Activated CD8-positive, alpha-beta memory T cell treated with anti-CD3 and anti-CD28 coated beads, Interleukin-2, amount 50 U/mL, for 4 hours (primary cell): Measurements from ENCODE around the gene PGP.
"Not testable (repeated sequence)": the region's sequence is repeated elsewhere in the genome, so short reads cannot be mapped to it uniquely, and the experiment has no call there.

Experiments used
- DNase-seq: peaks from one replicate; pipeline ENCODE4 v3.0.0-alpha.2; 2020

PGP gene

GRCh38 chr16:2213817-2214718 lies 572 bp downstream of the PGP start:
- DNase-seq = no peak

DNA sequence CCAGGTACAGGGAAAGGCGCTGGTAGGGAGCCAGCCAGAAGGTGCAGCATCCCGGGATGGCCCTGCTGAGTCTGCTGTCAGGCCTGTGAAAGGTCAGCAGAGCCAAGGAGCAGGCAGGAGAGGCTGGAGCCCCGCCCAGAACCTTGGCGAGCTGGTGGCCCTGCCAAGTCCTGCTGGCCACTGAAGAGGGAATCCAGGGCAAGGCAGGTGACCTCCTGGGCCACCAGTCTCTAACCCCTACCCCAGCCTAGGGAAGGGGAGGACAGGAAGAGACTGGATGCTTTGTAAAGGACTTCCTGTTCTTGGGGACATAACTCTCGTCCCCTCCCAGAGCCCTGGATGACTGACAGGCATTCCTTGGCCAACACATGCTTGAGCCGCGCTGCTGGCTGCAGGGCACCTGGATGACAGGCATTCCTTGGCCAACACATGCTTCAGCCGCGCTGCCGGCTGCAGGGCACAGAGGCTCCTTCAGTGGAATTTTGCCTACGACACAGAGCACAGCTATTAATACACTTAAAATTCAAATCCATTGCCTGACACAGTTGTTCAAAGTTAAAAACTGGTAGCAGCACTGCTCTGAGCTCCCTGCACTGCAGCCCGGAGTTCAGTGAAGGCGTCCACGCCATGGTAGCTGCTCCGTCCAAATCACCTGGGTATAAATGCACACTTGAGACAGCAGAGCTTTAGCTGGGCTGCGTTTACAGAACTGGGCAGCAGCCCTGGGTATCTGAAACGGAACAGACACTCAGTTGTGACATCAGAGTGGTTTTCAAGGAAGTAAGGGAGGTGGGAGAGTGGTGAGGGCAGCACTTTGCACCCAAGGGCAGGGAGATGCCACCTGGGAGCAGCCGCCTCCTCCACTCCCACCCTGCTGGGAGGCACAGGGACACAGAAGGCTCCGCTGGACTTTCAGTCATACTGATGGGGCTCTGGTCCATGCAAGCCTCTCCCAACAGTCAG lies 2.0 kb downstream of the PGP start:
- no peak for DNase-seq

DNA sequence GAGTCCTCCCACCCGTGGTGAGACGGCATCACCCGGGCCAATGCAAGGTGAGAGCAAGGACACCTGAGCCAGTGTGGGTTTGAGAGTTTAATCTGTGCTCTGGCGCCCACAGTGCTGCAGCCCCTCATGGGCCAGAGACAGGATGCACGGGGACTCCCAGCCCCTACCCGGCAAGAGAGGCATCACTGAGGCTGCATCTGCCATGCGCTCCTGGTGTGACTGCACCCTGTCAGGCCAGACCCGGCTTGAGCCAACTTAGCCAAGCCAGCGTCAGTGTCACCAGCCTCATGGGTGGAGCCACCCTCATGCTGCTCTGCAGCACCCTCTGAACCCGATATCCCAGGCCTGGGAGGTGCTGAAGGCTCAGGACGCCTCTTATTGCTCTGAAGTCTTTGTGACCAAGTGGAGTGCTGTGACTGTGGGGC lies 2.7 kb downstream of the PGP start:
- DNase-seq = no peak

DNA sequence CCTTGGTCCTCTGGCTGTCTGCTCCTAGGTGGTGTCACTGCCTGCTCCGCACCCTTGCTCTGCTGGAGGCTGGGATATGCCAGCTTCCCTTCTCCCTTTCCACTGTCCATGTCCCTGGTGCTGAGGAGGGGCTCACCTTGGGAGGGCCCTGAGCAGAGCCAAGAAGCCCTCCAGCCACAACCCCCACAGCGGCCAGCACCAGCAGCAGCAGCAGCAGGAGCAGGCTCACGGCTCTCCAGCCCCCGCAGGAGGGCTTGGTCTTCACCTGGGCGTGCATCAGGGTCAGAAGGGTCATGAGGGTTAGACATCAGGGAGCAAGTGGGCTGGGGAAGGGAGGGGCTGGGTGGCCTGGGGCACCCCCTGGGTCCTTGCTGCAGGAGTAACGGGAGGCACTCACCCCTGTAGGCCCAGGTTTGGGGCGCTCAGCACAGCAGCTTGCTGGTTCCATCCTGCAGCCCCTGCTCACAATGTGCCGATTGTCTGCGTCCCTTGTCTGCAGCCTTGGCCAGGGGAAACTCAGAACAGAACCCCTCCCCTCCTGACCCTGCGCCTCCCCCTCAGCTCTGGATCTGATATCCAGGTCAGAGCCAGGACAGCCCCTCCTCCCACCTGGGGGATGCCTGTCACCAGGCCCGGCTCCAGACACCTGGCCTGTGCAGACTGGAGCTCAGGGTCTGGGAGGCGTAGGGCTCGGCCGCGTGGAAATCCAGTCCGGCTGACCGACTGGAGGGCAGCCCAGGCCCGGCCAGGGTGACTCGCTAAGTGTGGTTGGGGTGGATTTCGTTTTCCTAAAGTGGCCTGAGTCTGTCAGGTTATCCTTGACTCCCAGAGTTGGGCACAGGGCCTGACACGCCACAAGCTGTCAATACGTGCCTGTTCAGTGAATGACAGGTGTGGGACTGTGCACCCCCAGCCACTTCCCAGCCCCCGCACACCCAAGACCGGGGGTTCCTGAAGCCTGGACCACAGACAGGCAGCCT lies 4.0 kb downstream of the PGP start, which contains the start of gene BRICD5:
Gene BRICD5, minus strand, starts transcription at position 478 of the 980 bp plus-strand sequence. Its CDS starts 30 bp downstream, at position 448.
- DNase-seq = no peak

GRCh38 chr16:2210009-2210332 lies 4.7 kb downstream of the PGP start:
- no peak for DNase-seq

- no peak for DNase-seq
Observed at GRCh38 chr16:2209258-2210008, 5.2 kb downstream of the PGP start.

GRCh38 chr16:2208772-2209171 lies 5.9 kb downstream of the PGP start:
- no peak for DNase-seq

- DNase-seq = no peak
Observed at GRCh38 chr16:2208308-2208707, 6.3 kb downstream of the PGP start.

DNA sequence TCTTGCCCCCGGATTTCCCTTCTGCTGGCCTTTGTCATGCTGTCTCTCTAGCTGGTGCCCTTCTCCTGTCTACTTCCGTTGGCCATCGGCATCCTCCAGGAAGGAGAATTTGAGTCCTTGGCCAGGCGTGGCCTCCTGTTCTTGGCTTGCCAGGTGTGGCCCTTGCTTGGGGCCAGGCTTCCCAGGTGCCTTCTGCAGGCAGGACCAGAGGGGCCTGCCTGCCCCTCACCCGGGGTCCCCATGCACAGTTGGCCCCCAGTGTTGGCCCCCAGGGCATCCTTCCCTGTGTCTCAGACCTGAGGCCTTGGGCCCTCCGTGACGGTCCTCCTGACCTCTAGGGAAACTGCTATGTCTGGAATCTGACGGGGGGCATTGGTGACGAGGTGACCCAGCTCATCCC lies 6.8 kb downstream of the PGP start:
- no peak for DNase-seq

DNA sequence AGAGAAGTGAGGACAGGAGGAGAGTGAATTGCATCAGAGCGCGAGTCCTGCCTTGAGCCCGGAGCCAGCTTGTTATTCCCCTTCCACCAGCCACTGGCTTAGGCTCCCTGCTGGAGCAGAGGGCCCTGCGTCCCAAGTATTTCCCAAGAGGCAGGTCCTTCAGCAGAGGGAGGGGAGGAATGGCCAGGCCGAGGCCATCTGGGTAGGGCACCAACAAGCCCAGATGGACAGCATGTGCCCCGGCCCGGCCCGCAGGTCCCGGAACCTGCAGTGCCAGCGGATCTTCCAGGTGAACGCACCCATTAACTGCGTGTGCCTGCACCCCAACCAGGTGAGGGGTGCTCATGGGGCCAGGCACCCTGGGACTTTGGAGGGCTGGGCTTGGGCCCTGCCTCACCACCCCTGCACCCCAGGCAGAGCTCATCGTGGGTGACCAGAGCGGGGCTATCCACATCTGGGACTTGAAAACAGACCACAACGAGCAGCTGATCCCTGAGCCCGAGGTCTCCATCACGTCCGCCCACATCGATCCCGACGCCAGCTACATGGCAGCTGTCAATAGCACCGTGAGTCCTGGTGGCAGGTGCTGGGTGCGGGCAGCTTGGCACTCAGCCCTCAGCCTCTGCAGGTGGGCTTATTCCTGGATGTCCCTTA lies 7.7 kb downstream of the PGP start:
- DNase-seq = no peak

GRCh38 chr16:2206420-2206779 lies 8.2 kb downstream of the PGP start:
- no peak for DNase-seq

DNA sequence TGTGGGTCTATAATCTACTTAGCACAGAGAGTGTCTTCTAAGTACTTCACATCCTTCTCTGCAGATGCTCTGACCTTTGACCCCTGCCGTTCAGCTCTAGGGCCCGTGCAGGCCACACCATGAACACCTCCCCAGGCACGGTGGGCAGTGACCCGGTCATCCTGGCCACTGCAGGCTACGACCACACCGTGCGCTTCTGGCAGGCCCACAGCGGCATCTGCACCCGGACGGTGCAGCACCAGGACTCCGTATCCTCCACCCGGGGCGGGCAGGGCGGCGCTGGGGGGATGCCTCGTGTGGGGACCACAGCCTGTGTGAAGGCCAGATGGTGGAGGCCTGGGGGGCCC lies 8.7 kb downstream of the PGP start:
- DNase-seq = no peak

- DNase-seq = peak; percentile 93
Observed at GRCh38 chr16:2205104-2205966, 9.3 kb downstream of the PGP start, which contains the start of gene MLST8. MLST8 (plus strand) TSS chr16:2205454; CDS start chr16:2206086, 632 bp downstream.

DNA sequence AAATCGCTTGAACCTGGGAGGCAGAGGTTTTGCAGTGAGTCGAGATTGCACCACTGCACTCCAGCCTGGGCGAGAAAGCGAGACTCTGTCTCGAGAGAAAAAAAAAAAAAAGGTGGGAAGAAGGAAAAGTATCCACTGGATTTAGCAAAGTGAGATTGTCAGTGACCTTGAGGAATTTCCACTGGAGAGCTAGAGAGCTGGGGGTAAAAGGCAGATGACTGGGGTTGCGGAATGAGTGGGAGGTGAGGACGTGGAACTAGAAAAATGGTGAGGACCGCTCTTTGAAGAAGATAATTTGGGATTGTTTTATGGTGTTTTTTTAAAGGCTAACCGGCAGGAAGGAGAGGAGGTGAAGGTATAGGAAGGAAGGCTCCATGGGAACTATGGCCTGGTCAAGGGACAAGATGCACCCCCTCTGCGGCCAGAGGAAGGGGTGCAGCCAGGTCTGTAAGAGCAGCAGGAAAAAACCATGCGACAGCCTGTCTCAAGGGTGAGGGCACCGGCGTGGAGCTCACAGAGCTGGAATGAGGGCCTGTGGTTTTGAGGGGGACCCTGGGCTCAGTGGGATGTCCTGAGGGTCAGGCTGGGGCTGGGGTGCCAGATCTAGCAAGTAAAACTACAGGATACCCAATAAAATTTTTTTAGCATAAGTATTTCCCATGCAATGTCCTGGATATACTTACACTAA lies 10.1 kb downstream of the PGP start:
- DNase-seq = no peak

GRCh38 chr16:2203119-2203688 lies 11.4 kb downstream of the PGP start:
- not testable (repeated sequence) for DNase-seq

DNA sequence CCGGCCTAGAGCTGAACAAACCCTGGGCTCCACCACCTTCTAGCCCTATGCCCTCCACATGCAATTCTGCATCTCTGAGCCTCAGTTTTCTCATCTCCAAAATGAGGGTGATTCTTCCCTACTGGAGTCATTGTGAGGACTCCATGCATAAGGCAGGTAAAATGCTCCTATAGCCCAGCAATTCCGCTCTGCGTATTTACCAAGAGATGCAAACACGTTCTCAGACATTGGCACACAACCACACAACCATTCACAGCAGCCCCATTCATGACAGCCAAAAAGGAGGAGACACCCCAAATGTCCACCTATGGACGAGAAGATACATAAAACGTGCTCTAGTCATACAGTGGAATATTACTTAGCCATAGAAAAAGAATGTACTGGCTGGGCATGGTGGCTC lies 14.3 kb downstream of the PGP start:
- no peak for DNase-seq

- no peak for DNase-seq
Observed at GRCh38 chr16:2199621-2200139, 15.0 kb downstream of the PGP start.

GRCh38 chr16:2199095-2199494 lies 15.5 kb downstream of the PGP start:
- DNase-seq = no peak

DNA sequence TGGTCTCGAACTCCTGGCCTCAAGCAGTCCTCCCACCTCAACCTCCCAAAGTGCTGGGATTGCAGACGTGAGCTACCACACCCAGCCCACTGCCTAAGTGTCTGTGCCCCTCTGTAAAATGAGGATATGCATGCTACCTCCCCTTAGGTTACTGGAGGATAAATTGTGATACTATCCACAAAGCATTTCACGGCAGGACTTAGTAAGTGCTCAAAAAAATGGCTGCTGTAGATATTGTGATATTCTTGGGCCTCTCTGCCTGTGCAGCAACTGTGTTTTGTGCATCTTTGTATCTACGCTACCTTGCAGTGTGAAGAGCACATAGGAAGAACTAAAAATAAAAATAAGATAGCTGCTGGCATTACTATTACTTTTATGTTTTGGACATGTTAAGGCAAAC lies 16.4 kb downstream of the PGP start:
- DNase-seq = no peak
